OCI-LY3 (cell line): ENCODE results near the gene UGT1A10.

Experiments used
- EZH2phosphoT487 ChIP-seq: fragments of 200-600 bp; shearing (Covaris generic); IDR thresholded peaks from 2 replicates; pipeline ENCODE4 v1.6.1; 2018; ENCODE audit warnings: antibody characterized with exemption, mixed run types, low read depth
- TF ChIP-seq, protein P1 (sequence below): fragments of 200-600, 300-600 bp; sonication (generic); IDR thresholded peaks from 2 replicates; pipeline ENCODE4 v1.5.1; 2014; ENCODE audit warnings: antibody characterized with exemption, low read length, low read depth

DNA sequence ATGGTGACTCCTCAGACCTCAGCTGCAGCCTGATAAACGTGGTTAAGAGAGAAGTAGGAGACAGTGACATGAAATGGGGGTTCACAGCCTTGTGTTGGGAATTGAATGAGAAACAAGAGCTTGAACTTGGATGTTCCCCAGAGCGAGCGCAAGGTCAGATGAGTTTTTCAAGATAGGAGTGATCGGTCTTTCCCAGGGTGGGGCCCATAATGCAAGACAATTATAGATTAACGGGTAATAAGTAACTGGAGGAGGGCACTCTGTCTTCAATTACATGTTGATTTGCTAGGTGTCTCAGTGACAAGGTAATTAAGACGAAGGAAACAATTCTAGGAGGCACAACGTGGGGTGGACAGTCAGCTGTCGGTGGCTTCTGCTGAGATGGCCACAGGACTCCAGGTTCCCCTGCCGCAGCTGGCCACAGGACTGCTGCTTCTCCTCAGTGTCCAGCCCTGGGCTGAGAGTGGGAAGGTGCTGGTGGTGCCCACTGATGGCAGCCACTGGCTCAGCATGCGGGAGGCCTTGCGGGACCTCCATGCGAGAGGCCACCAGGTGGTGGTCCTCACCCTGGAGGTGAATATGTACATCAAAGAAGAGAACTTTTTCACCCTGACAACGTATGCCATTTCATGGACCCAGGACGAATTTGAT lies 76.5 kb downstream of the UGT1A10 start, which contains the start of gene UGT1A5:
- TF ChIP-seq, protein P1, sequence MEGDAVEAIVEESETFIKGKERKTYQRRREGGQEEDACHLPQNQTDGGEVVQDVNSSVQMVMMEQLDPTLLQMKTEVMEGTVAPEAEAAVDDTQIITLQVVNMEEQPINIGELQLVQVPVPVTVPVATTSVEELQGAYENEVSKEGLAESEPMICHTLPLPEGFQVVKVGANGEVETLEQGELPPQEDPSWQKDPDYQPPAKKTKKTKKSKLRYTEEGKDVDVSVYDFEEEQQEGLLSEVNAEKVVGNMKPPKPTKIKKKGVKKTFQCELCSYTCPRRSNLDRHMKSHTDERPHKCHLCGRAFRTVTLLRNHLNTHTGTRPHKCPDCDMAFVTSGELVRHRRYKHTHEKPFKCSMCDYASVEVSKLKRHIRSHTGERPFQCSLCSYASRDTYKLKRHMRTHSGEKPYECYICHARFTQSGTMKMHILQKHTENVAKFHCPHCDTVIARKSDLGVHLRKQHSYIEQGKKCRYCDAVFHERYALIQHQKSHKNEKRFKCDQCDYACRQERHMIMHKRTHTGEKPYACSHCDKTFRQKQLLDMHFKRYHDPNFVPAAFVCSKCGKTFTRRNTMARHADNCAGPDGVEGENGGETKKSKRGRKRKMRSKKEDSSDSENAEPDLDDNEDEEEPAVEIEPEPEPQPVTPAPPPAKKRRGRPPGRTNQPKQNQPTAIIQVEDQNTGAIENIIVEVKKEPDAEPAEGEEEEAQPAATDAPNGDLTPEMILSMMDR: no peak
- no peak for TF ChIP-seq EZH2phosphoT487
